Measurements from ENCODE around the gene CPNE6. TPM values are rescaled to one million over a fixed set of nuclear protein-coding genes. Genes with fewer than 3 reads are reported as not detected.

The CPNE6 gene
- total RNA-seq, 1 donor from 2014 or later = not detected

GRCh38 chr14:24058951-24059475 lies 12.3 kb upstream of the CPNE6 start:
- no peak for TF ChIP-seq CTCF (conservative IDR thresholded peaks at IDR 0.05)
- no peak overlapping the region for H3K27ac Mint-ChIP-seq
- H3K9me3 Mint-ChIP-seq = no peaks in the 10 kb centered on the region
- peaks cover 4% of the 10 kb centered on the region for H3K4me1 Mint-ChIP-seq (ENCODE audit: unreplicated experiment)
- H3K36me3 Mint-ChIP-seq = no peaks in the 10 kb centered on the region
- no peak overlapping the region for H3K4me3 Mint-ChIP-seq
- H3K27me3 Mint-ChIP-seq = peaks cover 6% of the 10 kb centered on the region
- no peak for DNase-seq (ENCODE audit: extremely low spot score, unreplicated experiment)

- DNase-seq (ENCODE audit: extremely low spot score, unreplicated experiment) = no peak
- Mint-ChIP-seq H3K4me3 (no peak overlapping the region), H3K4me1 (ENCODE audit: unreplicated experiment) (peaks cover 4% of the 10 kb centered on the region), H3K9me3 (no peaks in the 10 kb centered on the region), H3K27me3 (peaks cover 3% of the 10 kb centered on the region), H3K36me3 (no peaks in the 10 kb centered on the region), H3K27ac (no peak overlapping the region)
- no peak for TF ChIP-seq CTCF (conservative IDR thresholded peaks at IDR 0.05)
These were observed 11.4 kb upstream of the CPNE6 start for GRCh38 chr14:24059841-24060388.

- H3K4me1 Mint-ChIP-seq (ENCODE audit: unreplicated experiment) = peaks cover 4% of the 10 kb centered on the region
- H3K27ac Mint-ChIP-seq = no peak overlapping the region
These were observed 10.9 kb upstream of the CPNE6 start for GRCh38 chr14:24060443-24060842.

GRCh38 chr14:24060984-24061913 lies 10.1 kb upstream of the CPNE6 start:
- DNase-seq (ENCODE audit: extremely low spot score, unreplicated experiment) = no peak
- Mint-ChIP-seq H3K27me3 (peaks cover 3% of the 10 kb centered on the region), H3K9me3 (no peaks in the 10 kb centered on the region), H3K36me3 (no peaks in the 10 kb centered on the region), H3K4me1 (ENCODE audit: unreplicated experiment) (peaks cover 4% of the 10 kb centered on the region), H3K4me3 (no peak overlapping the region), H3K27ac (no peak overlapping the region)
- TF ChIP-seq CTCF (conservative IDR thresholded peaks at IDR 0.05) = no peak

More at GRCh38 chr14:24060443-24060842, 10.9 kb upstream of the CPNE6 start:
- DNase-seq (ENCODE audit: extremely low spot score, unreplicated experiment) = no peak
- Mint-ChIP-seq H3K4me3 (no peak overlapping the region), H3K27me3 (peaks cover 3% of the 10 kb centered on the region), H3K9me3 (no peaks in the 10 kb centered on the region), H3K36me3 (no peaks in the 10 kb centered on the region)
- TF ChIP-seq CTCF (conservative IDR thresholded peaks at IDR 0.05) = no peak

GRCh38 chr14:24062216-24062980 lies 9.0 kb upstream of the CPNE6 start:
- no peaks in the 10 kb centered on the region for H3K9me3 Mint-ChIP-seq

More at GRCh38 chr14:24062216-24062980, 9.0 kb upstream of the CPNE6 start:
- DNase-seq (ENCODE audit: extremely low spot score, unreplicated experiment) = no peak
- Mint-ChIP-seq H3K27me3 (peaks cover 3% of the 10 kb centered on the region), H3K4me3 (no peak overlapping the region), H3K27ac (no peak overlapping the region), H3K36me3 (no peaks in the 10 kb centered on the region), H3K4me1 (ENCODE audit: unreplicated experiment) (peaks cover 4% of the 10 kb centered on the region)
- TF ChIP-seq CTCF (conservative IDR thresholded peaks at IDR 0.05) = no peak

All from type B pancreatic cell (in vitro differentiated cells).